A204.1 (cell line): ENCODE data around the gene ADGRL2.

Source experiments
- FAIRE-seq: peaks from 2 replicates; lab custom pipeline; 2012; peaks lifted over from hg19 to GRCh38; lab: Jason Lieb, UNC

Gene ADGRL2

GRCh38 chr1:81915937-81916336 is 115.2 kb downstream of the ADGRL2 start:
- FAIRE-seq: no peak

GRCh38 chr1:81920245-81920740 is 119.6 kb downstream of the ADGRL2 start:
- no peak for FAIRE-seq

GRCh38 chr1:81920886-81921285 is 120.2 kb downstream of the ADGRL2 start:
- FAIRE-seq: no peak

DNA sequence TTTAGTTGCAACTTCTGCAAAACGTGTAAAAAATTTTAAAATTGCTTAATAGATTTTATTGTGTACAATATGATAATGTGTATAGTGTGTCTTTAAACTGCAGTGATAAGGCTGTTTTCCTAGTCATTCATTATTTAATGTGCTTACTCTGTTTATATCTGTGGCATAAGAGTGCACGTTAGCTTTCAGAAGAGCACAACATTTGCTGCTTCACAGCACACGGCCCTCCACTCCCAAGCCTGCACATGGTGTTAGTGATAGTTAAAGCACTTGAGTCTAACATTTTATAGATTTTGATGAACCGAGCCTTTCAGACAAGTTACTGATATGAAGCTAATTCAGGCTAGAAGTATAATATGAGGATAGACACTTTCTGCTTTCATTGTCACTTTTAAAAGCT is 120.6 kb downstream of the ADGRL2 start:
- FAIRE-seq: no peak

DNA sequence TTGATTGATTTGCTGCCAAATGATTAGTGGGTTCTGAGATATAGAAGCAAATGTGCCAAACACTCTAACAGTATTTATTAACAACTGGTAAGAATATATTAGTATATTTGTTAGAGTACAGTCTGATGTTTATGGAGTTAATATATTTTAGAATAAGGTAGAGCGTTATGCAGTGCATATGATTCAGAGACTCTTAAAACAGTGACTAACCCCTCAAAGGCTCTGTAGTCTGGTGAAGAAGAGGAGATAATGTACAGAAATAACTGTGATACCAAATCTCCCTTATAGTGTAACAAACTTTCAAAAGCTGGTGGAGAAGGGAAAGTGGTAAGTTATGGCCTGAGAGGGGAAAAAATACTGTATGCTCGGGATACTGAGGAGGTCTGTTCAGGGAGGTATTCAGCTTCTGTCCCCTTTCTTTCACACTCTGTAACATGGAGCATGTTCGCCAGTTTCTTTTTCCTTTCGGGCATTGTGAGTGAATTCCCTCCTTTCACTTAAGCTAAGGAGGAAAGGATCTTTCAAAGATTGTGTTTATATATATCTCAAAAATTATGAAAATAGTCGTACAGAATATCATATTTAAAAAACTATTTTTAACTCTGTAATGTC is 121.2 kb downstream of the ADGRL2 start:
- FAIRE-seq: no peak

- no peak for FAIRE-seq
These were observed 122.2 kb downstream of the ADGRL2 start for GRCh38 chr1:81922955-81923354.

DNA sequence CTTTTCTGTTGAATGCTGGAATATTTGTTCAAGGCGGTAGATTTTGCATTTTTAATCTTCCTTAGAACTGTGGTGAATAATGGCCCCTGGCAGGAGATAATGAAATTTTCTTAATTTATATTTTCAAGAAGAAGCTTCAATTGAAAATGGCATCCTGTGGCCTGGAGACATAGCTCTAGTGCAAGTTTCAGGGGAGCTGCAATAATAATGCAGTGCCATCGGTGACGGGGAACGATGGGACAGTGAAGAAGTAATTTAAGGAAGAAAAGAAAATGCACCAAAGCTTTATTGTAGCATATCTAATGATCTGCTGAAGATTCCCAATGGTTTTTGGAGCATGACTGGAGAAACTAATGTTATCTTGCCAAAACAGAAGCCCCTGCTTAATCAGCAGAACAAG is 128.4 kb downstream of the ADGRL2 start:
- no peak for FAIRE-seq

GRCh38 chr1:81936853-81937252 is 136.1 kb downstream of the ADGRL2 start:
- no peak for FAIRE-seq

GRCh38 chr1:81937791-81938450 is 137.2 kb downstream of the ADGRL2 start:
- no peak for FAIRE-seq

DNA sequence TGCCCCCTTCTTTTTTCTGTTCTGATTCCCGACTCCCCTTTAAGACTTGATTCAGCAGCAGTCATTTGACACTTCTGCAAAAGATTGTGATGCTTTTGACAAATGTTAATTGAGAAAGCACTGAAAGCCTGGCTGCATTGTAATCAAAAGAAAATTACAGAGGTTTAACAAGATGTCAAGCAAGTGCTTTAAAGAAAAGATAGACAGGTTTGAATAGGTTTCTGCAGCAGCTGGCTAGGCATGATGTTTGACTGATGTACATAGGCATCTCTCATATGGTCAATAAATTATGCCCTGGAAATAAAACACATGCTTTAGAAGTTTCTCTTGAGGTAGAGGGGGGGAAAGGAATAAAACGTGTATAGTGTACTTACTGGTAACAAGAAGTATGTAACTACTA is 147.8 kb downstream of the ADGRL2 start:
- no peak for FAIRE-seq

DNA sequence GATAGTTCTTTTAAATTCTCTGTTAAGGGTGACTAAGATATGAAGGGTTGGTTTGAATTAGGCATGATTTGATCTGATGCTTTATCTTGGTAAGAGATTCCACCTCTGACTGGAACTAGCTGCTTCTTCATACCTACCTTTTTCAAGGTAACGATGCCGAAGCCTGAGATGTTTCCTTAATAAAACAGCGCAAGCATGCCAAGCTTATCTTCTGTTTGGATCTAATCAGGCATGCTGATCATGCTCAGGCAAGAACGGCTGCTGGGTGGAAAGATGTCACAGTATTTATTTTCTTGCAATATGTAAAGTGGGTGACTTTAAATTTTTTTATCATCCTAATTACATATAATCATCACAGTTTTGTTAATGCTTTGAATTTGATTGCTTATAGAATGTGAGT is 148.7 kb downstream of the ADGRL2 start:
- FAIRE-seq: no peak

DNA sequence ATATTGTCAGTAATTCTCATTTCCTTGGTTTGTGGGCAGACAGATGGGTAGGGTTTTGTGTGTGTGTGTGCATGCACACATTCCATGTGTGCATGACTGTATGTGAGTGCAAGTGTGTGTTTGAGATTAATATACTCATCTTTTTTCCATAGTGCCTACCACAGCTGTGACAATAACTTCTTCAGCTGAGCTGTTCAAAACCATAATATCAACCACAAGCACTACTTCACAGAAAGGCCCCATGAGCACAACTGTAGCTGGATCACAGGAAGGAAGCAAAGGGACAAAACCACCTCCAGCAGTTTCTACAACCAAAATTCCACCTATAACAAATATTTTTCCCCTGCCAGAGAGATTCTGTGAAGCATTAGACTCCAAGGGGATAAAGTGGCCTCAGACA is 149.3 kb downstream of the ADGRL2 start:
- no peak for FAIRE-seq

GRCh38 chr1:81950591-81951244 is 150.0 kb downstream of the ADGRL2 start:
- no peak for FAIRE-seq

GRCh38 chr1:81954534-81955020 is 153.8 kb downstream of the ADGRL2 start:
- no peak for FAIRE-seq

DNA sequence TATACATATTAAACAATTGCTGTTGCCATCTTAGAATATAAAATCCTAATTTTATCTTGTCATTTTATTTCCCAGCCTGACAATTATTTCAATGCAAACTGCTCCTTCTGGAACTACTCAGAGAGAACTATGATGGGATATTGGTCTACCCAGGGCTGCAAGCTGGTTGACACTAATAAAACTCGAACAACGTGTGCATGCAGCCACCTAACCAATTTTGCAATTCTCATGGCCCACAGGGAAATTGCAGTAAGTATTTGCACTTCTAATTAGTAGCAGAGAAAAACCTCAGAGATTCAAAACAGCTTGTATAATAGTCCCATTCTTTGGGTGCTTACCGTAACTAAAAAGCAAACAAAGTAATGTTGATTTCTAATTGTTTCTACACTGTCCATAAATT is 167.2 kb downstream of the ADGRL2 start:
- no peak for FAIRE-seq

GRCh38 chr1:81970416-81970815 is 169.7 kb downstream of the ADGRL2 start:
- no peak for FAIRE-seq

- no peak for FAIRE-seq
These were observed 173.6 kb downstream of the ADGRL2 start for GRCh38 chr1:81974222-81974841.

- FAIRE-seq: no peak
These were observed 174.3 kb downstream of the ADGRL2 start for GRCh38 chr1:81974883-81975555.

DNA sequence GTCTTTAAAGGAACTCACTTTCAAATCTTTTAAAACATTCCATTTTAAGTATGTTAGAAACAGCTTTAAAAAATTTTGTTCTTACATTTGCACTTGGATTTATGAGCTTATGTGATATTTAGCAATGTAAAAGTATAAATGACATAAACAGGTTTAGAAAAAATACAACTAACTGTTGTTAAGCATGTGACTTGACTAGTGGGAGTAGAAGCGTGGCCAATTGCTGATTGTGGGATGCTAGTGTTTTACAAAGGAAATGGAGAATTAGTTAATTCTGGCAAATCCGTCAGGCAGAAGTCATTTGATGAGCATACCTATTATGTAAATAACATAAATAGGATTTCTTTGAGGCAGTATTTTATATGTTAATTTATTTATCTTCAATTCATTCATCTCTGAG is 175.8 kb downstream of the ADGRL2 start:
- no peak for FAIRE-seq

- no peak for FAIRE-seq
These were observed 178.2 kb downstream of the ADGRL2 start for GRCh38 chr1:81978945-81979344.

DNA sequence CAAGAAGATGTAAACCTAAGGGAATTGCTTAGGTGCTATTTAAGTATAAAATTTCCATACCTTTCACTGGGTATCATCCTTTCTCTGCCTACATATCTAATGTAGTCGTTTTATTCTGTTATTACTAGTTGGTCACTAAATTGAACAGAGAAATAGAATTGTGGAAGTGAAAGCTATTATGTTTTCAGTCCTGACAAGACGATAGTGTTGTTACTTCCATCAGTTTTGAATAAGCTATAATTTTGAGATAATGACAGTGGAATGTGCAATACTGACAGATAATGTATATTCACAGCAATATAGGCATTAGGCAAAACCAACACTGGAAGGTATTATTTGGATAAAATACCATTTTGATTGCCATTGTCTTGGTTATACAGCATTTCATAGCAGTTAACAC is 181.8 kb downstream of the ADGRL2 start:
- no peak for FAIRE-seq

GRCh38 chr1:81989524-81989923 is 188.8 kb downstream of the ADGRL2 start:
- no peak for FAIRE-seq
